ENCODE results near the gene ETDC.

Gene ETDC

GRCh38 chrX:135347381-135348016 is 38.2 kb downstream of the ETDC start:
- no peak for DNase-seq

GRCh38 chrX:135354288-135354687 is 45.0 kb downstream of the ETDC start:
- DNase-seq, result no peak
